GM12873 (cell line): ENCODE measurements around the gene ROGDI.

Experiments used
- TF ChIP-seq, protein P1 (sequence below): IDR thresholded peaks from 2 replicates; pipeline ENCODE4 v1.5.1; 2012; ENCODE audit warnings: low read depth, mild to moderate bottlenecking, moderate library complexity, low read length, control low read depth; ENCODE audit not compliant: insufficient read depth; ENCODE audit errors: missing control alignments

Gene ROGDI

GRCh38 chr16:4788489-4788889 lies 13.9 kb downstream of the ROGDI start:
- TF ChIP-seq, protein P1, sequence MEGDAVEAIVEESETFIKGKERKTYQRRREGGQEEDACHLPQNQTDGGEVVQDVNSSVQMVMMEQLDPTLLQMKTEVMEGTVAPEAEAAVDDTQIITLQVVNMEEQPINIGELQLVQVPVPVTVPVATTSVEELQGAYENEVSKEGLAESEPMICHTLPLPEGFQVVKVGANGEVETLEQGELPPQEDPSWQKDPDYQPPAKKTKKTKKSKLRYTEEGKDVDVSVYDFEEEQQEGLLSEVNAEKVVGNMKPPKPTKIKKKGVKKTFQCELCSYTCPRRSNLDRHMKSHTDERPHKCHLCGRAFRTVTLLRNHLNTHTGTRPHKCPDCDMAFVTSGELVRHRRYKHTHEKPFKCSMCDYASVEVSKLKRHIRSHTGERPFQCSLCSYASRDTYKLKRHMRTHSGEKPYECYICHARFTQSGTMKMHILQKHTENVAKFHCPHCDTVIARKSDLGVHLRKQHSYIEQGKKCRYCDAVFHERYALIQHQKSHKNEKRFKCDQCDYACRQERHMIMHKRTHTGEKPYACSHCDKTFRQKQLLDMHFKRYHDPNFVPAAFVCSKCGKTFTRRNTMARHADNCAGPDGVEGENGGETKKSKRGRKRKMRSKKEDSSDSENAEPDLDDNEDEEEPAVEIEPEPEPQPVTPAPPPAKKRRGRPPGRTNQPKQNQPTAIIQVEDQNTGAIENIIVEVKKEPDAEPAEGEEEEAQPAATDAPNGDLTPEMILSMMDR = no peak

- TF ChIP-seq, protein P1 = no peak
Measured at GRCh38 chr16:4787627-4788482, 14.6 kb downstream of the ROGDI start, which contains the start of gene SEPTIN12. TSS of gene SEPTIN12 (minus strand) at chr16:4788345. CDS start at chr16:4787645, 700 bp downstream.

DNA sequence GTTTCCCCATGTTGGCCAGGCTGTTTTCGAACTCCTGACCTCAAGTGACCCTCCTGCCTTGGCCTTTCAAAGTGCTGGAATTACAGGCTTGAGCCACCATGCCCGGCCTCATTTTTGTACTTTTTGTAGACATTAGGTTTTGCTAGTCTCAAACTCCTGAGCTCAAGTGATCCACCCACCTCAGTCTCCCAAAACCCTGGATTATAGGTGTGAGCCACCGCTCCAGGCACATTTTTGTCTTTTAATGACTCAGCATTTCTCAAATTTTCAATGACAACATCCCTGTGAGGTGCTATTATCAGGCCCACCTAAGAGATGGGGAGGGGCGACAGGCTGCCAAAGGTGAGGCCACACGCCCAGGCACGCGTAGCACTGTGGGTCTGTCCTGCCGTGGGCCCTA lies 15.4 kb downstream of the ROGDI start:
- TF ChIP-seq, protein P1 = no peak

- TF ChIP-seq, protein P1 = no peak
Measured at GRCh38 chr16:4785758-4786433, 16.5 kb downstream of the ROGDI start.

GRCh38 chr16:4783951-4784336 lies 18.5 kb downstream of the ROGDI start:
- TF ChIP-seq, protein P1 = no peak

GRCh38 chr16:4783251-4783950 lies 19.0 kb downstream of the ROGDI start:
- TF ChIP-seq, protein P1 = no peak

DNA sequence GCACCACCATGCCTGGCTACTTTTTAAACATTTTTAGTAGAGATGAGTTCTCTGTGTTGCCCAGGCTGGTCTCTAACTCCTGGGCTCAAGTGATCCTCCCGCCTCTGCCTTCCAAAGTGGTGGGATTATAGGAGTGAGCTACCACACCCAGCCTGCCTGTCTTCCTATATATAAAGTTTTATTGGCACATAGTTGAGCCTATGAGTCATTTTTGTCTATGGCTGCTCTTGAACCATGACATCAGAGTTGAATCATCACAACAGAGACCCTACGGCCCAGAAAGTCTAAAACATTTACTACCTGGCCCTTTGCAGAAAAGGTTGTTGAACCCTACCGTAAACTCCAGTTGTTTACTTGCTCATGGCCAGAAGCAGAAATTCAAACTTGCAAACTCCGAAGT lies 22.2 kb downstream of the ROGDI start:
- TF ChIP-seq, protein P1 = no peak
